Lower lobe of right lung (tissue), 2 donors: ENCODE results near the gene PPM1J. TPM values are rescaled to one million over a fixed set of nuclear protein-coding genes. Genes with fewer than 3 reads are reported as not detected.

ENCODE experiments used
- ATAC-seq, 2 donors: fragments of 200-7000 bp; cut with Tn5 transposase; one replicate each; pipeline ENCODE4 v1.9.1; 2020 to 2022; ENCODE audit warnings: mild to moderate bottlenecking in 2 of 2, moderate library complexity in 2 of 2
- DNase-seq: peaks from one replicate; pipeline ENCODE4 v3.0.0-alpha.2; 2020
- H3K27ac ChIP-seq: fragments of 200-600 bp; one replicate; pipeline ENCODE4 v1.8.0; 2022
- H3K27me3 ChIP-seq: fragments of 200-600 bp; one replicate; pipeline ENCODE4 v1.8.0; 2022; ENCODE audit warnings: low read depth
- H3K36me3 ChIP-seq: fragments of 200-600 bp; one replicate; pipeline ENCODE4 v1.8.0; 2022; ENCODE audit warnings: mild to moderate bottlenecking
- H3K4me1 ChIP-seq: fragments of 200-600 bp; one replicate; pipeline ENCODE4 v1.8.0; 2022
- H3K4me3 ChIP-seq: fragments of 200-600 bp; one replicate; pipeline ENCODE4 v1.8.0; 2022; ENCODE audit warnings: mild to moderate bottlenecking
- H3K9me3 ChIP-seq: fragments of 200-600 bp; one replicate; pipeline ENCODE4 v1.8.0; 2022
- CTCF ChIP-seq: fragments of 200-600 bp; IDR thresholded peaks from one replicate; pipeline ENCODE4 v1.8.0; 2022; ENCODE audit warnings: antibody characterized with exemption, mild to moderate bottlenecking
- intact Hi-C: fragments of 100-400 bp; cut with DNase I; formaldehyde crosslinking; loops from one replicate; pipeline ENCODE4 v1.11.0; 2022
- total RNA-seq: library from RNA; stranded (reverse); fragmentation: NEBNext Ultra II Directional; extraction: Animal tissue kit (Norgen Biotek cat#: 25700); gene quantifications from one replicate; pipeline ENCODE4 v1.2.1, GENCODE V29; 2021
- donor health status: DM: no; HTN: yes; CAD: no; lungs with severe emphysema.

PPM1J gene
- total RNA-seq, 1 donor from 2014 or later = 0.30 TPM

- ATAC-seq (no peak), DNase-seq (no peak)
- no peaks in the 10 kb centered on the region for H3K27me3 ChIP-seq
- no peak overlapping the region for H3K27ac ChIP-seq
- no peak for TF ChIP-seq CTCF
- H3K4me1 ChIP-seq = no peaks in the 10 kb centered on the region
- no peak overlapping the region for H3K4me3 ChIP-seq
- H3K9me3 ChIP-seq = no peaks in the 10 kb centered on the region
- peaks cover 36% of the 10 kb centered on the region for H3K36me3 ChIP-seq
- intact Hi-C loops = no loop called here
Measured at GRCh38 chr1:112687785-112688496, 27.2 kb downstream of the PPM1J start.

GRCh38 chr1:112687361-112687760 lies 27.8 kb downstream of the PPM1J start:
- Histone ChIP-seq H3K4me1 (no peaks in the 10 kb centered on the region), H3K27ac (no peak overlapping the region), H3K36me3 (peaks cover 30% of the 10 kb centered on the region), H3K27me3 (no peaks in the 10 kb centered on the region), H3K9me3 (no peaks in the 10 kb centered on the region), H3K4me3 (no peak overlapping the region)
- intact Hi-C loops = no loop called here
- DNase-seq = no peak
- TF ChIP-seq CTCF = no peak
- no peak for ATAC-seq

GRCh38 chr1:112686835-112687234 lies 28.3 kb downstream of the PPM1J start:
- Histone ChIP-seq H3K36me3 (peaks cover 25% of the 10 kb centered on the region), H3K9me3 (no peaks in the 10 kb centered on the region), H3K27me3 (no peaks in the 10 kb centered on the region), H3K4me3 (no peak overlapping the region), H3K27ac (no peak overlapping the region), H3K4me1 (no peaks in the 10 kb centered on the region)
- no peak for TF ChIP-seq CTCF
- intact Hi-C loops = no loop called here
- DNase-seq (no peak), ATAC-seq (no peak)

GRCh38 chr1:112686417-112686816 lies 28.7 kb downstream of the PPM1J start:
- ATAC-seq (no peak), DNase-seq (no peak)
- H3K4me1 ChIP-seq = no peaks in the 10 kb centered on the region
- intact Hi-C loops = no loop called here
- no peak for TF ChIP-seq CTCF
- no peak overlapping the region for H3K27ac ChIP-seq
- H3K4me3 ChIP-seq = no peak overlapping the region
- no peaks in the 10 kb centered on the region for H3K9me3 ChIP-seq
- peaks cover 21% of the 10 kb centered on the region for H3K36me3 ChIP-seq
- no peaks in the 10 kb centered on the region for H3K27me3 ChIP-seq

DNA sequence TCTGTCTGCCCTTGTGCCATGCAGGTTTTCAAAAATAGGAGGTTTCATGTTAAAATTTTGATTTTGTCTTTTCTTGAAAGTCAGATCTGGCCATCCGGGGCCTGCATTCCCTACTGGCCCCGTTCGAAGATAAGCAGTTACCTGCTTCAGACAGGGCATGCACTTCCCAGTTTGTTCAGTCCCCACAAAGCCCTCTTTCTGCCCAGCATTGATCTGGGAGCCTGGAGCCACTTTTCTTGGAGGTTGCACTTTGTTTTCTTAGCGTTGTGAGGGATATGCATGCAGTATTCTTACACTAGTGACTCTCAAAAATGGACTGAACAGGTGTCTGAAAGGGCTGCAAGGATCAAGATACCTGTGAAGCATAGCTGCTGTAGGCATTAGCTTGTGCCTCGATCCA lies 29.2 kb downstream of the PPM1J start:
- ATAC-seq (no peak), DNase-seq (no peak)
- Histone ChIP-seq H3K27me3 (no peaks in the 10 kb centered on the region), H3K36me3 (peaks cover 16% of the 10 kb centered on the region), H3K4me1 (no peaks in the 10 kb centered on the region), H3K27ac (no peak overlapping the region), H3K4me3 (no peak overlapping the region), H3K9me3 (no peaks in the 10 kb centered on the region)
- TF ChIP-seq CTCF = no peak
- intact Hi-C loops = no loop called here
